CD4-positive, CD25-positive, alpha-beta regulatory T cell (primary cell): ENCODE measurements around the gene PRKG1. TPM values are rescaled to one million over a fixed set of nuclear protein-coding genes. Genes with fewer than 3 reads are reported as not detected.
"Not testable (repeated sequence)": the region's sequence is repeated elsewhere in the genome, so short reads cannot be mapped to it uniquely, and the experiment has no call there.

Source experiments
- ATAC-seq, 2 donors: fragments of 150-1000 bp; cut with Tn5 transposase; one replicate each; pipeline ENCODE4 v1.10.0; 2021; ENCODE audit warnings: low read depth in 2 of 2, moderate number of reproducible peaks in 2 of 2, moderate library complexity in 1 of 2
- DNase-seq, 3 donors: peaks; one replicate each; pipeline versions ENCODE4 v3.0.0 to v3.0.0-alpha.2; 2012 to 2022; ENCODE audit warnings: mixed read lengths in 1 of 3
- H3K27ac ChIP-seq: one replicate; pipeline ENCODE4 v1.7.0; 2013; ENCODE audit warnings: mild to moderate bottlenecking, low read length; ENCODE audit not compliant: insufficient read depth, poor library complexity, severe bottlenecking
- H3K27me3 ChIP-seq: one replicate; pipeline ENCODE4 v1.7.0; 2013; ENCODE audit warnings: low read length; ENCODE audit not compliant: control insufficient read depth, insufficient read depth
- H3K36me3 ChIP-seq: one replicate; pipeline ENCODE4 v1.7.0; 2013; ENCODE audit warnings: mild to moderate bottlenecking, low read length, moderate library complexity; ENCODE audit not compliant: control insufficient read depth, insufficient read depth
- H3K4me1 ChIP-seq: 2 replicates; pipeline ENCODE4 v1.7.0; 2013; ENCODE audit warnings: mild to moderate bottlenecking, low read length; ENCODE audit not compliant: insufficient read depth, control insufficient read depth, poor library complexity, severe bottlenecking
- H3K4me3 ChIP-seq: one replicate; pipeline ENCODE4 v1.7.0; 2013; ENCODE audit warnings: low read depth, mild to moderate bottlenecking, low read length, moderate library complexity
- H3K9me3 ChIP-seq, 2 experiments: 1 replicate in 1 of 2; 2 replicates in 1 of 2; pipeline ENCODE4 v1.7.0; 2013; ENCODE audit warnings: low read length in 2 of 2, mild to moderate bottlenecking in 1 of 2, moderate library complexity in 1 of 2; ENCODE audit not compliant: control insufficient read depth in 2 of 2
- H3K27ac Mint-ChIP-seq, 3 donors: one replicate each; pipeline ENCODE4 v1.8.0; 2020 to 2022; ENCODE audit warnings: mild to moderate bottlenecking in 3 of 3, mixed read lengths in 3 of 3, moderate library complexity in 2 of 3
- H3K27me3 Mint-ChIP-seq: one replicate; pipeline ENCODE4 v1.8.0; 2022; ENCODE audit warnings: mild to moderate bottlenecking, mixed read lengths
- H3K36me3 Mint-ChIP-seq: one replicate; pipeline ENCODE4 v1.8.0; 2020; ENCODE audit warnings: mixed read lengths
- H3K4me1 Mint-ChIP-seq, 4 donors: one replicate each; pipeline ENCODE4 v1.8.0; 2020 to 2022; ENCODE audit warnings: mixed read lengths in 4 of 4, mild to moderate bottlenecking in 1 of 4
- H3K4me3 Mint-ChIP-seq, 4 donors: one replicate each; pipeline ENCODE4 v1.8.0; 2020 to 2022; ENCODE audit warnings: mild to moderate bottlenecking in 4 of 4, mixed read lengths in 4 of 4, moderate library complexity in 3 of 4
- H3K9me3 Mint-ChIP-seq, 7 donors: one replicate each; pipeline ENCODE4 v1.8.0; 2020 to 2022; ENCODE audit warnings: mixed read lengths in 7 of 7, mild to moderate bottlenecking in 3 of 7, moderate library complexity in 2 of 7
- polyA plus RNA-seq, 4 donors: library from polyadenylated mRNA; unstranded; fragments of 300-500 nt; fragmentation: Illumina TruSeq; gene quantifications; one replicate each; pipeline ENCODE4 v1.2.3, GENCODE V29; 2021
- total RNA-seq: library from RNA; stranded (reverse); gene quantifications from one replicate; pipeline ENCODE4 v1.2.3, GENCODE V29; 2022

PRKG1 gene
- total and polyA plus RNA-seq, 5 donors from 2014 or later: 0.30 TPM; not detected in 4

DNA sequence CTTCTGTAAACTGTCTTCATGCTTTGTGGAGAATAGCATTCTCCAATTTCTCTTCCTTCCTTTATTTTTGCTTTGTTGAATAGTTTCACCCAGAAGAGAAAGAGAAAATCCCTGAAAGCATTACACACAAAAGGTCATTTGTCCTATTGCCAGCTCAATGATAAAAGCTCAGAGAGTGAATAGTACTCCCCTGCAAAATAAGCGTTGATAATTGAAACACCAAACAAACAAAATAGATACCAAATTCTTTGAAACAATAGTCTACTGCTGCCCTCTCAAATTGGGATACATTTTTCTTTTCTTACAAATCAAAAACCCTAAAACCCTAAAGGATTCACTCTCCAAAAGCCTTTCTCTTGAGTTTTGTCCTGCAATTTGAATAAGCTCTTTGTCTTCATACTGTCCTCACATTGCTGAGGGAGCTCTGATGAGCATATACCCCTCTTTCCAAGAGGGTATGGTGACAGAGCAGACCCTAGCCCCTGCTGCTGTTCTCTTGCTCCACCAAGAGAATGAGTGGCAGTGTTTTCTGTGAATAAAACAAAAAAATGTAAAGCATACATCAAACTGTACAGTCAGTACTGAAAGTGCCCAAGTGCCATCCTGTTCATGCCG lies 490.7 kb downstream of the PRKG1 start:
- Mint-ChIP-seq H3K4me3 (no peak overlapping the region), H3K36me3 (no peaks in the 10 kb centered on the region), H3K4me1 (no peaks in the 10 kb centered on the region), H3K27me3 (no peaks in the 10 kb centered on the region), H3K27ac (no peak overlapping the region), H3K9me3 (no peaks in the 10 kb centered on the region)
- H3K27me3 ChIP-seq: no peaks in the 10 kb centered on the region
- H3K27ac ChIP-seq: no peak overlapping the region
- no peaks in the 10 kb centered on the region for H3K9me3 ChIP-seq
- no peaks in the 10 kb centered on the region for H3K36me3 ChIP-seq
- H3K4me3 ChIP-seq: no peak overlapping the region
- H3K4me1 ChIP-seq: no peaks in the 10 kb centered on the region
- DNase-seq (no peak), ATAC-seq (no peak)

DNA sequence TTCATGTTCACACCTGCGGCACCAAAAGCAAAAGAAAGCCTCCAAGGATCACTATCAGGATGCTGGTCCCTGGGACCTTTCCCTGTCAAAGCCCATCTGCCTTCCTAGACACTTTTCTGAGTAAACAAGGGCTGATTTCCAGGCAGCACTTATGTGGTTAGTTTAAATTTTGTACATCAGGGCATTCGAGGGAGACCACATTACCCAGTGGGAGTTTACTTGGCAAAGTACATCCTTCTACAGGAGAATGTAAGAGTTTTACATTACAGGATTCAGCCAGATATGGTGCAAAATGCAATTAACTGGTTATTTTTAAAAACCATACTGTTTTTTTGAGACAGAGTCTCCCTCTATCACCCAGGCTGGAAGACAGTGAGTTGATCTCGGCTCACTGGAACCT lies 493.0 kb downstream of the PRKG1 start:
- Mint-ChIP-seq H3K36me3 (no peaks in the 10 kb centered on the region), H3K4me3 (no peak overlapping the region), H3K27me3 (no peaks in the 10 kb centered on the region), H3K9me3 (peaks cover 0 to 2% (median 0%) of the 10 kb centered on the region in 7 donors), H3K4me1 (no peaks in the 10 kb centered on the region), H3K27ac (no peak overlapping the region)
- H3K4me1 ChIP-seq: no peaks in the 10 kb centered on the region
- H3K27ac ChIP-seq: no peak overlapping the region
- H3K36me3 ChIP-seq: no peaks in the 10 kb centered on the region
- ATAC-seq (no peak), DNase-seq (no peak)
- no peaks in the 10 kb centered on the region for H3K27me3 ChIP-seq
- H3K4me3 ChIP-seq: no peak overlapping the region
- H3K9me3 ChIP-seq: no peaks in the 10 kb centered on the region

DNA sequence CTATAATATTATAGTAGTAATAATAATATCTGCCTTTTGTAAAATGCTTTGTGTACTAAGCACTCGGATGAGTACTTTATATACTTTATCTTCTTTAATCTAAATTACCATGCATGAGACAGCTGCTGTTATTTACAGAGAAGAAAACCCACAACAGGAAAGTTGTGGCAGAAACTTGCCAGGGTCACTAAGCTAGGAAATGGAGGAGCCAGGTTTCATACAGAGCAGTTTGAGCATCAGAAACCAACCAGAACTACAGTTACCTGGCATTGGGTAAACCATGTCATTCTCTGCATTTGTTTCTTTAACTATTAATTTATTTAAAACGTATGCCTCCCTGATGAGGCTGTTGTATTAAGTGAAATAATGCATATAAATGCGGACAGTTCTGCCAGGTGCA lies 495.2 kb downstream of the PRKG1 start:
- Mint-ChIP-seq H3K27me3 (no peaks in the 10 kb centered on the region), H3K36me3 (no peaks in the 10 kb centered on the region), H3K27ac (no peak overlapping the region), H3K4me1 (no peaks in the 10 kb centered on the region), H3K9me3 (peaks cover 0 to 2% (median 0%) of the 10 kb centered on the region in 7 donors), H3K4me3 (no peak overlapping the region)
- ATAC-seq (no peak), DNase-seq (no peak)
- no peaks in the 10 kb centered on the region for H3K27me3 ChIP-seq
- H3K36me3 ChIP-seq: no peaks in the 10 kb centered on the region
- H3K4me1 ChIP-seq: no peaks in the 10 kb centered on the region
- no peak overlapping the region for H3K27ac ChIP-seq
- H3K9me3 ChIP-seq: no peaks in the 10 kb centered on the region
- no peak overlapping the region for H3K4me3 ChIP-seq

DNA sequence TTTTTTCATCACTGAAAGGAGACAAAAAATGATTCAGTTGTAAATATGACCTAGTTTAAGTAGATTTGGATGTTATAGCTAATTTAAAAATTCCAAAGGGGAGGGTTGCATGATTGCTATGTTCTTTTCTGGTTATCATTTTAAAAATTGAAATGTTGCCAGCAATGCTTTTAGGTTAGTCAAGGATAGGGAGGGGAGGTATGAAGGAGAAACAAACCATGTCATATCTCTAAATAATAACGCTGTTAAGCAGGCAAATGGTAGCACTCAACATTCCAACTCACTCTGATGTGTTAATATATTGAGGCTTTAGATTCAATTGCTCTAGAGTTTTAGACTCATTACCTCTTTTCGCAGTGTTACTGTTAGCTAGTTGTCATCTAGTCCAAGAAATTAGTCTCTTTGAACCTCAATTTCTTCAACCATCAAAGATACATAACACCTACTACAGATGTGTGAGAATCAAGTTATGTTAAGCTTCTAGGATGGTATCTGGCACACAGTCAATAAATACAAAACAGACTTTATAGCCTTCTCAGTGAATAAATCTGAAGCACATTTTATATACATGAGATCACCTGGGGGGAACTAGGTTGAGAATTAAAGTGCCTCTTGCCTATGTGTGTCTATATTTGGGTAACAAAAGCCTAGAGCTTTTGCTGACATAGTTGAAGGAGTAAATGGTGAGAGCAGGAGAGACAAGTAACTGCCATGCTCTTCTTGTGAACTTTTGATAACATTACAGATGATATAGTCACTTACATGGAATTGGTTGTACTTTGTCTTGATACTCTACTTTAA lies 500.2 kb downstream of the PRKG1 start:
- no peak overlapping the region for H3K4me3 ChIP-seq
- DNase-seq: no peak
- no peaks in the 10 kb centered on the region for H3K36me3 Mint-ChIP-seq
- H3K9me3 Mint-ChIP-seq: peaks cover 0 to 2% (median 0%) of the 10 kb centered on the region in 7 donors
- no peaks in the 10 kb centered on the region for H3K4me1 Mint-ChIP-seq
- no peak for ATAC-seq
- H3K27ac ChIP-seq: no peak overlapping the region
- no peaks in the 10 kb centered on the region for H3K9me3 ChIP-seq
- H3K4me3 Mint-ChIP-seq: no peak overlapping the region
- no peaks in the 10 kb centered on the region for H3K36me3 ChIP-seq
- H3K27ac Mint-ChIP-seq: no peak overlapping the region
- H3K4me1 ChIP-seq: no peaks in the 10 kb centered on the region
- no peaks in the 10 kb centered on the region for H3K27me3 ChIP-seq
- no peaks in the 10 kb centered on the region for H3K27me3 Mint-ChIP-seq

GRCh38 chr10:51581196-51581595 lies 506.9 kb downstream of the PRKG1 start:
- not testable (repeated sequence) for H3K27me3 Mint-ChIP-seq

DNA sequence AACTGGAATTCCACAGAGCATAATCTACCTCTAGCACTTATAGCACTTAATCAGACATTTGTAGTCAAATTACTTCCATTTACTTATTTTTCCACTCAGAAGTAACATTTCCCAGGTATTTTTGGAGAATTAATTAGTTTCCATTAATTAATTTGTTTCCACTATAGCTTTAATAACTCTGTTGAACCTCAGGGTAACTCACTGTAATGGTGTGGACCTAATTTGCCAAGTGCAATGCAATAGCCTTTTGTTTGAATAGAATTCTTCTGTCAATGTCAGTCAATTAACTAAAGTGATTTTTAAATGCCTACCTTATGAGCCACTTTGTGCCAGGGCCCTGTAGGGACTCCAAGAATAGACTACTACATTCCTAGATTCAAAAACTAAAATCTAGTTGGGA lies 509.7 kb downstream of the PRKG1 start:
- Mint-ChIP-seq H3K36me3 (no peaks in the 10 kb centered on the region), H3K4me1 (no peaks in the 10 kb centered on the region)
- H3K9me3 ChIP-seq: no peaks in the 10 kb centered on the region

More at GRCh38 chr10:51581196-51581595, 506.9 kb downstream of the PRKG1 start:
- H3K4me1 Mint-ChIP-seq, H3K9me3 ChIP-seq, H3K36me3 ChIP-seq, DNase-seq, H3K4me1 ChIP-seq, H3K4me3 ChIP-seq, H3K27ac ChIP-seq, H3K36me3 Mint-ChIP-seq, H3K27ac Mint-ChIP-seq, ATAC-seq, H3K4me3 Mint-ChIP-seq, H3K27me3 ChIP-seq: not testable (repeated sequence)
- H3K9me3 Mint-ChIP-seq: peaks cover 0 to 11% (median 2%) of the 10 kb centered on the region in 7 donors

DNA sequence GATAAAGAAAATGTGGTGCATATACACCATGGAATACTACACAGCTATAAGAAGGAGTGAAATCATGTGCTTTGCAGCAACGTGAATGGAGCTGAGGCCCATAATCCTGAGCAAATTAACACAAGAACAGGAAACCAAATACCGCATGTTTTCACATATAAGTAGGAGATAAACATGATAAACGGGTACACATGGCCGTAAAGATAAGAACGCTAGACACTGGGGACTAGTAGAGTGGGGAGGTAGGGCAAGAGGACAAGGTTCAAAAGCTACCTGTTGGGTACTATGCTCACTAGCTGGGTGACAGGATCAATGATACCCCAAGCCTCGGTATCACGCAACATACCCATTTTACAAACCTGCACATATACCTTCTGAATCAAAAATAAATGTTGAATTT lies 511.5 kb downstream of the PRKG1 start:
- Mint-ChIP-seq H3K4me3 (no peak overlapping the region), H3K27me3 (no peaks in the 10 kb centered on the region), H3K9me3 (peaks cover 0 to 9% (median 2%) of the 10 kb centered on the region in 7 donors), H3K36me3 (no peaks in the 10 kb centered on the region), H3K27ac (no peak overlapping the region), H3K4me1 (no peaks in the 10 kb centered on the region)
- no peak overlapping the region for H3K27ac ChIP-seq
- H3K4me3 ChIP-seq: no peak overlapping the region
- no peaks in the 10 kb centered on the region for H3K9me3 ChIP-seq
- H3K27me3 ChIP-seq: no peaks in the 10 kb centered on the region
- no peak for ATAC-seq
- no peaks in the 10 kb centered on the region for H3K36me3 ChIP-seq
- DNase-seq: no peak
- H3K4me1 ChIP-seq: no peaks in the 10 kb centered on the region

More for the DNA sequence above, 509.7 kb downstream of the PRKG1 start:
- ATAC-seq (no peak), DNase-seq (no peak)
- H3K27ac Mint-ChIP-seq: no peak overlapping the region
- Histone ChIP-seq H3K27ac (no peak overlapping the region), H3K36me3 (no peaks in the 10 kb centered on the region), H3K4me3 (no peak overlapping the region), H3K4me1 (no peaks in the 10 kb centered on the region), H3K27me3 (no peaks in the 10 kb centered on the region)
- H3K4me3 Mint-ChIP-seq: no peak overlapping the region
- peaks cover 0 to 11% (median 2%) of the 10 kb centered on the region in 7 donors for H3K9me3 Mint-ChIP-seq
- H3K27me3 Mint-ChIP-seq: no peaks in the 10 kb centered on the region

DNA sequence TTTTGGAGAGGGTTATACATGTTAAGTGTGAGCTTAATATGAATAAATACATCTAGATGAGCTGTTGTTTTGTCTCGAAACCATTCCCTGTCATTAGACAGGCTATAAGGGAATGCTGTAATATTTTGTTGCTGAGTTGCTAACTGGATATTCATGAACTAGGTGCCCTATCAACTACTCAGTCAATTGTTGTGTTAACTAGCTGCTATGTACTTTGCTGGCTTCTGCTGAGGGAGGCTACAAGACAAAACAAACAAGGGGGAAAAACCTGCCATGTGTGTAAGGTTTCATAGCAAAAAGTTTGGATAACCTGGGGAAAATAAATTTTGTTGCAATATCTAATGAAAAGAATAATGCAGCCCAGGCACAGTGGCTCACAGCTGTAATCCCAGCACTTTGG lies 514.7 kb downstream of the PRKG1 start:
- ATAC-seq: no peak
- Mint-ChIP-seq H3K9me3 (no peaks in the 10 kb centered on the region), H3K36me3 (no peaks in the 10 kb centered on the region), H3K27ac (no peak overlapping the region), H3K4me1 (no peaks in the 10 kb centered on the region), H3K4me3 (no peak overlapping the region), H3K27me3 (no peaks in the 10 kb centered on the region)
- Histone ChIP-seq H3K4me1 (no peaks in the 10 kb centered on the region), H3K4me3 (no peak overlapping the region), H3K9me3 (no peaks in the 10 kb centered on the region), H3K27ac (no peak overlapping the region), H3K36me3 (no peaks in the 10 kb centered on the region), H3K27me3 (no peaks in the 10 kb centered on the region)
- no peak for DNase-seq
